GM12878 (cell line): Measurements from ENCODE around the gene GDAP1L1. TPM values are rescaled to one million over a fixed set of nuclear protein-coding genes. Genes with fewer than 3 reads are reported as not detected.
A peak's percentile ranks its signal among the peaks of the same experiment; 100 is the strongest.

ENCODE experiments used
- CREB1 ChIP-seq: IDR thresholded peaks from 2 replicates; pipeline ENCODE4 v1.6.1; 2012; ENCODE audit warnings: low read depth, mild to moderate bottlenecking, inconsistent platforms
- NR2F1 ChIP-seq: fragments of 450-650 bp; conservative IDR thresholded peaks from 2 replicates; pipeline ENCODE4 v1.6.1; 2017; ENCODE audit warnings: mild to moderate bottlenecking
- RBBP5 ChIP-seq: fragments of 200-600 bp; sonication (generic); conservative IDR thresholded peaks from 2 replicates; pipeline ENCODE4 v1.6.1; 2016
- TCF12 ChIP-seq: IDR thresholded peaks from 2 replicates; pipeline ENCODE4 v1.6.1; 2011; ENCODE audit warnings: low read depth, mild to moderate bottlenecking, low read length
- ZBTB33 ChIP-seq: fragments of 450-650 bp; IDR thresholded peaks from 2 replicates; pipeline ENCODE4 v1.6.1; 2017; ENCODE audit warnings: mild to moderate bottlenecking
- polyA plus RNA-seq, 11 experiments: library from polyadenylated mRNA; depleted of rRNA in 4 of 11; unstranded in 6 of 11; stranded (reverse) in 5 of 11; fragments of >200 nt; fragmentation: Nextera tagmentation in 4 of 11; fragmentation: Illumina TruSeq in 1 of 11; extraction: Ambion mirVana in 4 of 11; extraction: Trizol in 1 of 11; gene quantifications; 1 replicate in 1 of 11; 2 replicates in 10 of 11; pipeline versions ENCODE4 v1.2.1 to v1.2.3, GENCODE V29; 2011 to 2016; ENCODE audit warnings: inconsistent platforms in 2 of 11, missing spikeins in 2 of 11, low read depth in 1 of 11
- total RNA-seq, 4 experiments: library from RNA; depleted of rRNA in 3 of 4; stranded (reverse); fragments of >200 nt in 3 of 4; fragmentation: Illumina TruSeq in 1 of 4; extraction: Trizol in 1 of 4; gene quantifications; 2 replicates each; pipeline versions ENCODE4 v1.2.1 to v1.2.3, GENCODE V29; 2013 to 2021
- TF ChIP-seq, protein P1 (sequence below): IDR thresholded peaks from 2 replicates; pipeline ENCODE4 v1.6.1; 2011; ENCODE audit warnings: low read depth, low read length, improper control_type of control experiment, borderline replicate concordance
- TF ChIP-seq, protein P2 (sequence below): fragments of 450-650 bp; IDR thresholded peaks from 2 replicates; pipeline ENCODE4 v1.6.1; 2017; ENCODE audit warnings: antibody characterized with exemption, mild to moderate bottlenecking, moderate library complexity

Gene GDAP1L1
- total and polyA plus RNA-seq, 10 of the 15 experiments (the other 5 are each of a cell fraction or from before 2014, with no cell fraction given) = 0.08 to 0.38 TPM; not detected in 8

- TF ChIP-seq, protein P1, sequence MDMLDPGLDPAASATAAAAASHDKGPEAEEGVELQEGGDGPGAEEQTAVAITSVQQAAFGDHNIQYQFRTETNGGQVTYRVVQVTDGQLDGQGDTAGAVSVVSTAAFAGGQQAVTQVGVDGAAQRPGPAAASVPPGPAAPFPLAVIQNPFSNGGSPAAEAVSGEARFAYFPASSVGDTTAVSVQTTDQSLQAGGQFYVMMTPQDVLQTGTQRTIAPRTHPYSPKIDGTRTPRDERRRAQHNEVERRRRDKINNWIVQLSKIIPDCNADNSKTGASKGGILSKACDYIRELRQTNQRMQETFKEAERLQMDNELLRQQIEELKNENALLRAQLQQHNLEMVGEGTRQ = peak; percentile 75
- TF ChIP-seq, protein P2, sequence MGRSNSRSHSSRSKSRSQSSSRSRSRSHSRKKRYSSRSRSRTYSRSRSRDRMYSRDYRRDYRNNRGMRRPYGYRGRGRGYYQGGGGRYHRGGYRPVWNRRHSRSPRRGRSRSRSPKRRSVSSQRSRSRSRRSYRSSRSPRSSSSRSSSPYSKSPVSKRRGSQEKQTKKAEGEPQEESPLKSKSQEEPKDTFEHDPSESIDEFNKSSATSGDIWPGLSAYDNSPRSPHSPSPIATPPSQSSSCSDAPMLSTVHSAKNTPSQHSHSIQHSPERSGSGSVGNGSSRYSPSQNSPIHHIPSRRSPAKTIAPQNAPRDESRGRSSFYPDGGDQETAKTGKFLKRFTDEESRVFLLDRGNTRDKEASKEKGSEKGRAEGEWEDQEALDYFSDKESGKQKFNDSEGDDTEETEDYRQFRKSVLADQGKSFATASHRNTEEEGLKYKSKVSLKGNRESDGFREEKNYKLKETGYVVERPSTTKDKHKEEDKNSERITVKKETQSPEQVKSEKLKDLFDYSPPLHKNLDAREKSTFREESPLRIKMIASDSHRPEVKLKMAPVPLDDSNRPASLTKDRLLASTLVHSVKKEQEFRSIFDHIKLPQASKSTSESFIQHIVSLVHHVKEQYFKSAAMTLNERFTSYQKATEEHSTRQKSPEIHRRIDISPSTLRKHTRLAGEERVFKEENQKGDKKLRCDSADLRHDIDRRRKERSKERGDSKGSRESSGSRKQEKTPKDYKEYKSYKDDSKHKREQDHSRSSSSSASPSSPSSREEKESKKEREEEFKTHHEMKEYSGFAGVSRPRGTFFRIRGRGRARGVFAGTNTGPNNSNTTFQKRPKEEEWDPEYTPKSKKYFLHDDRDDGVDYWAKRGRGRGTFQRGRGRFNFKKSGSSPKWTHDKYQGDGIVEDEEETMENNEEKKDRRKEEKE = no peak
- TF ChIP-seq CREB1 = peak; percentile 93
- TF ChIP-seq TCF12 = 0 out of 2 replicates have a peak, but pooled peaks have one; percentile 58
- TF ChIP-seq RBBP5 = no peak
- TF ChIP-seq NR2F1 = peak; percentile 53
- no peak for TF ChIP-seq ZBTB33
- TF ChIP-seq, all 136 proteins: peak for 48
Measured at GRCh38 chr20:44210406-44211176, 36.5 kb upstream of the GDAP1L1 start, which contains the start of gene OSER1 (continued).
